GM10266 (cell line): ENCODE measurements around the gene CNKSR1.

Source experiments
- DNase-seq: peaks from one replicate; pipeline ENCODE4 v3.0.0; 2012; ENCODE audit errors: extremely low spot score
- CTCF ChIP-seq: IDR thresholded peaks from 2 replicates; pipeline ENCODE4 v1.5.1; 2012; ENCODE audit warnings: mild to moderate bottlenecking, low read depth; ENCODE audit not compliant: control insufficient read depth, insufficient read depth; ENCODE audit errors: missing control alignments

Gene CNKSR1

GRCh38 chr1:26162220-26162709, 15.0 kb upstream of the CNKSR1 start:
- no peak for TF ChIP-seq CTCF
- peak; percentile 29 for DNase-seq

DNA sequence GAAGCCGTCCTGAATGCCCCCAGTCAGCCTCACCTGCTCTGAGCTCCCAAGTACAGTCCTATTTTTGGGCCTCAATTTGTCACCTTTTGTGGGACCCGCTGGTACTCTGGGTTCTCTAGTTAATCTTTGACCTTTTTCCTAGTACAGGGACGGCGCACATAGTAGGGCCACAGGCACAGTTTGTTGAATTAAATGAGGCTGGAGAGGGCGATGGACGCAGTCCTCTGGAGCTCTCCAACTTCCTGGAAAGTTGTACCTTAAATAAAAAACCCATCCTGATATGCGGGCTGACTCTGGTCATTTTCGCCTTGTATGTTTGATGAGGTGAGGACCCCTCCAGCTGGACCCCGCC, 13.6 kb upstream of the CNKSR1 start:
- no peak for TF ChIP-seq CTCF
- DNase-seq: peak; percentile 21

DNA sequence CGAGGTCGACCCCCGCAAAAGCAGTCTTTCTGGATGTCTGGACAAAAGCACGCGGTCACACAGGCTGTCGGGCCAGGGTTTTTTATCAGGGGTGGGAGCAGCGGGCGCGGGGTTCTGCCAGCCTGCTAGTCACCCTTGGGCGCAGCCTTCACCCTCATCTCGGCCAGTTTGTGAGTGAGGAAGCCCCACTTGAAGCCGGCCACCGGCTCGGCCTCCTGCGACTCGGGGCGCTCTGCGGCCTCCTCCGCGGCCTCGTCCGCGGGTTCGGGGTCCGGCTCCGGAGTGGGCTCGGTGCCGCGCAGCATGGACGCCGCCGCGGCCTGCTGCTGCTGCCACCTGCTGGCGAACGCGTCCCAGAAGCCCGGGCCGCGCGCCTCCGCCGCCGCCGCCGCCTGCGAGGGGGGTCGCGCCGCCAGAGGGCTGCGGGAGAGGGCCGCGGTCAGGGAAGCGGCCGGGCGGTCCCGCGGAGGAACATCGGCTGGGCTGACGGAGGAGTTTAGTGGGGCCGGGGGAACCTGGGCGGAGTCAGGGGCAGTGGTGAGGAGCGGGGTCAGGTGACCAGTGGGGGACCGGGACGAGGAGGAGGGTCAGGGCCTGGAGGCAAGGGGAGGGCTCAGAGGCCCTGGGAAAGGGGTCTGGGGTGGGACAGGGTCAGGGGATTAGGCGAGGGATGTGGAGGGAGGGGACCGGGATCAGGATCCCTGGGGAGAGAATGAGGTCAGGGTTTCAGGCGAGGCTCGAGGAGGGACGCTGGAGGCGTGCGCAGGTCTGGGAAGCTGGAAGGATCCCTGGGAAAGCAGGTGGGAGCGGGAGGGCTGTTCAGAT, 13.0 kb upstream of the CNKSR1 start:
- DNase-seq: peak; percentile 85
- peak; percentile 90 for TF ChIP-seq CTCF

- DNase-seq: no peak
- TF ChIP-seq CTCF: no peak
Observed at GRCh38 chr1:26164861-26165842, 12.1 kb upstream of the CNKSR1 start.

DNA sequence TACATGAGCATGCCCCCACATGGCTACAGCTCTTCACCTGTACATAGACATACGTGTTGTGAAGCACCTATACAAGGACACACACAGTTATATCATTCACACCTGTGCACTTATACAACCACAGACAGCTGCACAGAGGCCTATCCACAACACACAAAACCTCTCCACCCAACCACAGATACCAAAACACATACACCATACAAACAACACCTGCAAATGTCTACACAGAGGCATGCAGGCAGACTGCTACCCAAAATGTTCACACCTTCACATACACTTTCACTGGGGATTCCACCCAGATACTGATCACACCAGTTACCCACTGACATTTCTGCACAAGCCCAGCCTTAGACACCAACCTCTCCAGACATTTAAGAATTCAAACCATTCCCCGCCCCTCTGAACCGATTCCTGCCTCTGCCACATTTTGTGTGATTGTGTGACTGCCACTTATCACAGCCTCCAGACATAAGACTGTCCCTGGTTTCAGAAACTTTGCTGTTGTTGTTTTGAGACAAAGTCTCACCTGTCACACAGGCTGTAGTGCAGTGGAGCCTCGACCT, 10.5 kb upstream of the CNKSR1 start:
- no peak for TF ChIP-seq CTCF
- DNase-seq: no peak

DNA sequence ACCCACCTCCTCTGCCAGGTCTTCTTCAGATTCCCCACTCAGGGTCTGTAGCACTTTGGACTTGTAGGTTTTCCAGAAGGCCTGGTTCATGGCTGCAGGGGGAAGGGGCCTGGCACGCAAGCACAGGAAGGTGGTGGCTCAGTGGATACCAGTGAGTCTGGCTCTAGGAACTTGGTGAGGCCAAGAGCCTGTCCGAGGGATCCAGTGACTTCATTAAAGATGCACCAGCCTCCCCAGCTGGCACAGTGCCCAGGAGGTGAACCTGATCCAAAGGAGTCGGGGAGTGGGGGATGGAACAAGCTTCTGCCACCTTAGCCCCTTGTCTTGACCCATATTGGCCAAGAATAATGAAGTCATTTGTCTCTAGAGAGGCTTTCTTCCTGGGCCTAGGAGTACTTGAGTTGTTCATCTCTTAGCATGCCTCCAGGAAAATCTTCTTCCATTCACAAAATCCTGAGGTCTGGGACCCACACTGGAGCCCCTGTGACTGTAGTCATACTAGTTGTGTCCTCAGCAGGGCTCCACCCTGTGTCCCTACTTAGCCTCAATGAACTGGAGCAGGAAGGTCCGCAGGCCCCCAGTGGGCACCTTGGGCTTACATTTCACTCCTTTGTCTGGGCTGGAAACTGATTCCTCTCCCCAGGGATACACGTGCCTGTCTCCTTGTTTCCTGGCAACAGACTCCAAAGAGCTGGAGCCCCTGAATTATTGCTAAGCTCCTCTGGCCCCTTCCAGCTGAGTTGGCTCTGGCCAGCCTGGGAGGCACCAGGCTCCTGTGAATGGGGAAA, 8.7 kb upstream of the CNKSR1 start, which contains the start of gene C1orf232:
TSS of gene C1orf232 (minus strand) at position 554 of the 788 bp plus-strand sequence. CDS start at position 90, 464 bp downstream.
- TF ChIP-seq CTCF: no peak
- DNase-seq: no peak
